Neural cell (in vitro differentiated cells): Measurements from ENCODE around the gene SMAP1. TPM values are rescaled to one million over a fixed set of nuclear protein-coding genes. Genes with fewer than 3 reads are reported as not detected.

Experiments used
- H2AFZ ChIP-seq: fragments of 200-600, 300-800 bp; sonication (generic), shearing (Covaris generic); 2 replicates; pipeline ENCODE4 v1.6.0; 2014; ENCODE audit warnings: low read depth, mild to moderate bottlenecking, antibody characterized with exemption, low read length, moderate library complexity
- H3F3A ChIP-seq: fragments of 200-600 bp; shearing (Covaris generic); 2 replicates; pipeline ENCODE4 v1.6.1; 2016; ENCODE audit warnings: mild to moderate bottlenecking, moderate library complexity, mixed read lengths, antibody characterized with exemption, low read length; ENCODE audit not compliant: insufficient read depth, poor library complexity, severe bottlenecking
- H3K27ac ChIP-seq: fragments of 200-600, 300-800 bp; sonication (generic), shearing (Covaris generic); 2 replicates; pipeline ENCODE4 v1.5.1; 2014; ENCODE audit warnings: mild to moderate bottlenecking, low read length, moderate library complexity
- H3K27me3 ChIP-seq: fragments of 300-800, 200-600 bp; sonication (generic), shearing (Covaris generic); 2 replicates; pipeline ENCODE4 v1.6.0; 2014; ENCODE audit warnings: mild to moderate bottlenecking, low read depth, low read length, moderate library complexity; ENCODE audit not compliant: insufficient read depth
- H3K36me3 ChIP-seq: fragments of 300-800, 200-600 bp; sonication (generic), shearing (Covaris generic); 2 replicates; pipeline ENCODE4 v1.5.1; 2014; ENCODE audit warnings: mild to moderate bottlenecking, antibody characterized with exemption, low read length, moderate library complexity; ENCODE audit not compliant: insufficient read depth
- H3K4me2 ChIP-seq: fragments of 300-800, 200-600 bp; sonication (generic), shearing (Covaris generic); 2 replicates; pipeline ENCODE4 v1.6.0; 2014; ENCODE audit warnings: mild to moderate bottlenecking, low read length
- H3K4me3 ChIP-seq: fragments of 300-800, 200-600 bp; sonication (generic), shearing (Covaris generic); 2 replicates; pipeline ENCODE4 v1.5.1; 2014; ENCODE audit warnings: mild to moderate bottlenecking, low read length, moderate library complexity
- H3K79me2 ChIP-seq: fragments of 200-600 bp; shearing (Covaris generic); replicated peaks from 2 replicates; pipeline ENCODE4 v1.6.0; 2014; ENCODE audit warnings: mild to moderate bottlenecking, low read length, moderate library complexity; ENCODE audit not compliant: insufficient read depth
- H3K9ac ChIP-seq: fragments of 300-800, 200-600 bp; sonication (generic), shearing (Covaris generic); 2 replicates; pipeline ENCODE4 v1.6.1; 2016; ENCODE audit warnings: mild to moderate bottlenecking, low read length, mixed read lengths
- H3K9me2 ChIP-seq: fragments of 200-600 bp; shearing (Covaris generic); 2 replicates; pipeline ENCODE4 v1.6.1; 2016; ENCODE audit warnings: mild to moderate bottlenecking, low read length, mixed read lengths; ENCODE audit not compliant: insufficient read depth
- H3K9me3 ChIP-seq: fragments of 200-600, 300-800 bp; sonication (generic), shearing (Covaris generic); 2 replicates; pipeline ENCODE4 v1.6.1; 2016; ENCODE audit warnings: mild to moderate bottlenecking, mixed run types, low read length, moderate library complexity, mixed read lengths
- H4K20me1 ChIP-seq: fragments of 200-600 bp; shearing (Covaris generic); 2 replicates; pipeline ENCODE4 v1.6.1; 2016; ENCODE audit warnings: mild to moderate bottlenecking, mixed run types; ENCODE audit not compliant: insufficient read depth
- CTCF ChIP-seq: fragments of 450-650 bp; IDR thresholded peaks from 2 replicates; pipeline ENCODE4 v1.5.1; 2014; ENCODE audit warnings: antibody characterized with exemption, mild to moderate bottlenecking, moderate library complexity; ENCODE audit not compliant: poor library complexity, severe bottlenecking
- EP300 ChIP-seq: fragments of 450-650 bp; conservative IDR thresholded peaks from 2 replicates; pipeline ENCODE4 v1.6.1; 2014; ENCODE audit warnings: antibody characterized with exemption, mild to moderate bottlenecking, moderate library complexity; ENCODE audit not compliant: poor library complexity, severe bottlenecking
- EZH2 ChIP-seq: fragments of 200-600, 300-800 bp; shearing (Covaris generic), sonication (generic); IDR thresholded peaks from 2 replicates; pipeline ENCODE4 v1.6.1; 2014; ENCODE audit warnings: antibody characterized with exemption, low read length, borderline replicate concordance, mild to moderate bottlenecking; ENCODE audit not compliant: insufficient read depth, poor library complexity, severe bottlenecking
- MXI1 ChIP-seq: fragments of 450-650 bp; conservative IDR thresholded peaks from 2 replicates; pipeline ENCODE4 v1.6.1; 2014; ENCODE audit warnings: antibody characterized with exemption, mild to moderate bottlenecking; ENCODE audit not compliant: poor library complexity, severe bottlenecking
- POLR2AphosphoS5 ChIP-seq: IDR thresholded peaks from 2 replicates; pipeline ENCODE4 v1.6.1; 2012
- RAD21 ChIP-seq: fragments of 450-650 bp; conservative IDR thresholded peaks from 2 replicates; pipeline ENCODE4 v1.6.1; 2014; ENCODE audit warnings: antibody characterized with exemption, mild to moderate bottlenecking, moderate library complexity
- REST ChIP-seq: IDR thresholded peaks from 2 replicates; pipeline ENCODE4 v1.6.1; 2012; ENCODE audit warnings: borderline replicate concordance
- SMC3 ChIP-seq: fragments of 450-650 bp; conservative IDR thresholded peaks from 2 replicates; pipeline ENCODE4 v1.6.1; 2014; ENCODE audit warnings: antibody characterized with exemption, mild to moderate bottlenecking, moderate library complexity; ENCODE audit not compliant: poor library complexity
- TAF1 ChIP-seq: IDR thresholded peaks from 2 replicates; pipeline ENCODE4 v1.6.1; 2012; ENCODE audit warnings: low read depth
- polyA plus RNA-seq: library from polyadenylated mRNA; depleted of rRNA; stranded (reverse); fragments of >200 nt; gene quantifications from 2 replicates; pipeline ENCODE4 v1.2.3, GENCODE V29; 2014

The SMAP1 gene
- polyA plus RNA-seq, 1 donor from 2014 or later = 43.7 TPM

GRCh38 chr6:70627500-70628254, 40.0 kb upstream of the SMAP1 start:
- no peaks in the 10 kb centered on the region for H3K27me3 ChIP-seq
- H3K79me2 ChIP-seq = no peaks in the 10 kb centered on the region
- no peaks in the 10 kb centered on the region for H3F3A ChIP-seq
- H2AFZ ChIP-seq = no peak overlapping the region
- H3K9ac ChIP-seq = no peak overlapping the region
- no peaks in the 10 kb centered on the region for H3K9me3 ChIP-seq
- H3K27ac ChIP-seq = no peak overlapping the region
- no peak overlapping the region for H3K4me3 ChIP-seq
- no peaks in the 10 kb centered on the region for H4K20me1 ChIP-seq
- H3K4me2 ChIP-seq = no peak overlapping the region
- no peaks in the 10 kb centered on the region for H3K9me2 ChIP-seq
- no peak for TF ChIP-seq POLR2AphosphoS5
- no peak for TF ChIP-seq MXI1
- TF ChIP-seq RAD21 = no peak
- H3K36me3 ChIP-seq = no peaks in the 10 kb centered on the region

GRCh38 chr6:70629929-70630328, 37.8 kb upstream of the SMAP1 start:
- Histone ChIP-seq H3K9me3 (no peaks in the 10 kb centered on the region), H3K27me3 (no peaks in the 10 kb centered on the region), H3K36me3 (no peaks in the 10 kb centered on the region), H3K9me2 (no peaks in the 10 kb centered on the region), H4K20me1 (no peaks in the 10 kb centered on the region), H3K4me2 (no peak overlapping the region), H3K4me3 (no peak overlapping the region), H3K9ac (no peak overlapping the region), H3K27ac (no peak overlapping the region), H3K79me2 (no peaks in the 10 kb centered on the region), H2AFZ (no peak overlapping the region), H3F3A (no peaks in the 10 kb centered on the region)
- TF ChIP-seq EP300 (no peak), TAF1 (no peak), RAD21 (no peak), POLR2AphosphoS5 (no peak), EZH2 (no peak), MXI1 (no peak), CTCF (no peak), REST (no peak), SMC3 (no peak)
